ENCODE measurements around the gene SLC22A1. TPM values are rescaled to one million over a fixed set of nuclear protein-coding genes. Genes with fewer than 3 reads are reported as not detected.
"Not testable (repeated sequence)": the region's sequence is repeated elsewhere in the genome, so short reads cannot be mapped to it uniquely, and the experiment has no call there.

Gene SLC22A1
- polyA plus RNA-seq, 2 donors = 0.13 to 0.43 TPM

- Histone ChIP-seq H3K27ac (ENCODE audit: low read depth in 2 of 2, low read length in 1 of 2) (no peak overlapping the region), H3K4me1 (ENCODE audit: control insufficient read depth in 2 of 2, insufficient read depth in 2 of 2, low read length in 1 of 2) (no peaks in the 10 kb centered on the region), H3K9me3 (ENCODE audit: control insufficient read depth in 2 of 2, insufficient read depth in 1 of 2, low read depth in 1 of 2, low read length in 1 of 2) (no peaks in the 10 kb centered on the region), H3K36me3 (ENCODE audit: control insufficient read depth in 2 of 2, insufficient read depth in 2 of 2, low read length in 1 of 2) (peaks cover 38 to 52% of the 10 kb centered on the region in 2 donors), H3K4me3 (ENCODE audit: low read depth in 1 of 2, low read length in 2 of 2) (no peak overlapping the region), H3K27me3 (ENCODE audit: control insufficient read depth in 1 of 2, insufficient read depth in 2 of 2, low read length in 2 of 2) (no peaks in the 10 kb centered on the region)
- WGBS, 2 donors = 95% methylated on average over 18 of the region's 18 CpGs
Observed at GRCh38 chr6:160084198-160084776, 37.3 kb upstream of the SLC22A1 start.

GRCh38 chr6:160085226-160085625, 36.4 kb upstream of the SLC22A1 start:
- Histone ChIP-seq H3K4me3 (ENCODE audit: low read depth in 1 of 2, low read length in 2 of 2) (no peak overlapping the region), H3K27ac (ENCODE audit: low read depth in 2 of 2, low read length in 1 of 2) (no peak overlapping the region), H3K9me3 (ENCODE audit: control insufficient read depth in 2 of 2, insufficient read depth in 1 of 2, low read depth in 1 of 2, low read length in 1 of 2) (no peaks in the 10 kb centered on the region), H3K4me1 (ENCODE audit: control insufficient read depth in 2 of 2, insufficient read depth in 2 of 2, low read length in 1 of 2) (no peaks in the 10 kb centered on the region), H3K36me3 (ENCODE audit: control insufficient read depth in 2 of 2, insufficient read depth in 2 of 2, low read length in 1 of 2) (peaks cover 42 to 49% of the 10 kb centered on the region in 2 donors), H3K27me3 (ENCODE audit: control insufficient read depth in 1 of 2, insufficient read depth in 2 of 2, low read length in 2 of 2) (no peaks in the 10 kb centered on the region)
- WGBS, 2 donors = 75 to 79% methylated on average over 5 of the region's 5 CpGs

GRCh38 chr6:160085713-160086505, 35.7 kb upstream of the SLC22A1 start:
- WGBS, 2 donors = 91% methylated on average over 15 of the region's 15 CpGs
- no peaks in the 10 kb centered on the region for H3K27me3 ChIP-seq (ENCODE audit: control insufficient read depth in 1 of 2, insufficient read depth in 2 of 2, low read length in 2 of 2)
- H3K4me1 ChIP-seq (ENCODE audit: control insufficient read depth in 2 of 2, insufficient read depth in 2 of 2, low read length in 1 of 2) = no peaks in the 10 kb centered on the region
- H3K4me3 ChIP-seq (ENCODE audit: low read depth in 1 of 2, low read length in 2 of 2) = no peak overlapping the region
- peaks cover 41 to 48% of the 10 kb centered on the region in 2 donors for H3K36me3 ChIP-seq (ENCODE audit: control insufficient read depth in 2 of 2, insufficient read depth in 2 of 2, low read length in 1 of 2)
- no peak overlapping the region for H3K27ac ChIP-seq (ENCODE audit: low read depth in 2 of 2, low read length in 1 of 2)
- H3K9me3 ChIP-seq (ENCODE audit: control insufficient read depth in 2 of 2, insufficient read depth in 1 of 2, low read depth in 1 of 2, low read length in 1 of 2) = no peaks in the 10 kb centered on the region

GRCh38 chr6:160086754-160087153, 34.9 kb upstream of the SLC22A1 start:
- Histone ChIP-seq H3K4me3 (ENCODE audit: low read depth in 1 of 2, low read length in 2 of 2) (no peak overlapping the region), H3K4me1 (ENCODE audit: control insufficient read depth in 2 of 2, insufficient read depth in 2 of 2, low read length in 1 of 2) (no peaks in the 10 kb centered on the region), H3K27ac (ENCODE audit: low read depth in 2 of 2, low read length in 1 of 2) (no peak overlapping the region), H3K27me3 (ENCODE audit: control insufficient read depth in 1 of 2, insufficient read depth in 2 of 2, low read length in 2 of 2) (no peaks in the 10 kb centered on the region), H3K36me3 (ENCODE audit: control insufficient read depth in 2 of 2, insufficient read depth in 2 of 2, low read length in 1 of 2) (peaks cover 47 to 51% of the 10 kb centered on the region in 2 donors), H3K9me3 (ENCODE audit: control insufficient read depth in 2 of 2, insufficient read depth in 1 of 2, low read depth in 1 of 2, low read length in 1 of 2) (no peaks in the 10 kb centered on the region)
- WGBS, 2 donors = 92% methylated on average over 8 of the region's 8 CpGs

- H3K4me3 ChIP-seq (ENCODE audit: low read depth in 1 of 2, low read length in 2 of 2) = no peak overlapping the region
- H3K27ac ChIP-seq (ENCODE audit: low read depth in 2 of 2, low read length in 1 of 2) = no peak overlapping the region
- no peaks in the 10 kb centered on the region for H3K4me1 ChIP-seq (ENCODE audit: control insufficient read depth in 2 of 2, insufficient read depth in 2 of 2, low read length in 1 of 2)
- no peaks in the 10 kb centered on the region for H3K9me3 ChIP-seq (ENCODE audit: control insufficient read depth in 2 of 2, insufficient read depth in 1 of 2, low read depth in 1 of 2, low read length in 1 of 2)
- WGBS, 2 donors = 56 to 57% methylated on average over 13 of the region's 13 CpGs
- H3K36me3 ChIP-seq (ENCODE audit: control insufficient read depth in 2 of 2, insufficient read depth in 2 of 2, low read length in 1 of 2) = peaks cover 57 to 58% of the 10 kb centered on the region in 2 donors
- no peaks in the 10 kb centered on the region for H3K27me3 ChIP-seq (ENCODE audit: control insufficient read depth in 1 of 2, insufficient read depth in 2 of 2, low read length in 2 of 2)
Observed at GRCh38 chr6:160088069-160088783, 33.4 kb upstream of the SLC22A1 start.

GRCh38 chr6:160088784-160089533, 32.7 kb upstream of the SLC22A1 start:
- no peak overlapping the region for H3K4me3 ChIP-seq (ENCODE audit: low read depth in 1 of 2, low read length in 2 of 2)
- H3K27ac ChIP-seq (ENCODE audit: low read depth in 2 of 2, low read length in 1 of 2) = no peak overlapping the region
- H3K36me3 ChIP-seq (ENCODE audit: control insufficient read depth in 2 of 2, insufficient read depth in 2 of 2, low read length in 1 of 2) = peaks cover 56% of the 10 kb centered on the region in 2 donors
- no peaks in the 10 kb centered on the region for H3K27me3 ChIP-seq (ENCODE audit: control insufficient read depth in 1 of 2, insufficient read depth in 2 of 2, low read length in 2 of 2)
- H3K4me1 ChIP-seq (ENCODE audit: control insufficient read depth in 2 of 2, insufficient read depth in 2 of 2, low read length in 1 of 2) = no peaks in the 10 kb centered on the region
- H3K9me3 ChIP-seq (ENCODE audit: control insufficient read depth in 2 of 2, insufficient read depth in 1 of 2, low read depth in 1 of 2, low read length in 1 of 2) = no peaks in the 10 kb centered on the region
- WGBS, 2 donors = 81 to 85% methylated on average over 21 of the region's 21 CpGs

GRCh38 chr6:160089534-160089897, 32.1 kb upstream of the SLC22A1 start:
- Histone ChIP-seq H3K4me1 (ENCODE audit: control insufficient read depth in 2 of 2, insufficient read depth in 2 of 2, low read length in 1 of 2) (no peaks in the 10 kb centered on the region), H3K4me3 (ENCODE audit: low read depth in 1 of 2, low read length in 2 of 2) (no peak overlapping the region), H3K27ac (ENCODE audit: low read depth in 2 of 2, low read length in 1 of 2) (no peak overlapping the region), H3K9me3 (ENCODE audit: control insufficient read depth in 2 of 2, insufficient read depth in 1 of 2, low read depth in 1 of 2, low read length in 1 of 2) (no peaks in the 10 kb centered on the region), H3K36me3 (ENCODE audit: control insufficient read depth in 2 of 2, insufficient read depth in 2 of 2, low read length in 1 of 2) (peaks cover 54 to 55% of the 10 kb centered on the region in 2 donors), H3K27me3 (ENCODE audit: control insufficient read depth in 1 of 2, insufficient read depth in 2 of 2, low read length in 2 of 2) (no peaks in the 10 kb centered on the region)
- WGBS, 2 donors = 93 to 96% methylated on average over 7 of the region's 7 CpGs

GRCh38 chr6:160090442-160091239, 31.0 kb upstream of the SLC22A1 start:
- not testable (repeated sequence) for H3K9me3 ChIP-seq (ENCODE audit: control insufficient read depth in 2 of 2, insufficient read depth in 1 of 2, low read depth in 1 of 2, low read length in 1 of 2); H3K27ac ChIP-seq (ENCODE audit: low read depth in 2 of 2, low read length in 1 of 2); H3K27me3 ChIP-seq (ENCODE audit: control insufficient read depth in 1 of 2, insufficient read depth in 2 of 2, low read length in 2 of 2); H3K4me1 ChIP-seq (ENCODE audit: control insufficient read depth in 2 of 2, insufficient read depth in 2 of 2, low read length in 1 of 2); H3K4me3 ChIP-seq (ENCODE audit: low read depth in 1 of 2, low read length in 2 of 2)
- WGBS, 2 donors = 86 to 95% methylated on average over 31 to 32 of the region's 32 CpGs
- H3K36me3 ChIP-seq (ENCODE audit: control insufficient read depth in 2 of 2, insufficient read depth in 2 of 2, low read length in 1 of 2) = peaks cover 44 to 54% of the 10 kb centered on the region in 2 donors

GRCh38 chr6:160092176-160092575, 29.4 kb upstream of the SLC22A1 start:
- not testable (repeated sequence) for H3K4me1 ChIP-seq (ENCODE audit: control insufficient read depth in 2 of 2, insufficient read depth in 2 of 2, low read length in 1 of 2); H3K4me3 ChIP-seq (ENCODE audit: low read depth in 1 of 2, low read length in 2 of 2); H3K9me3 ChIP-seq (ENCODE audit: control insufficient read depth in 2 of 2, insufficient read depth in 1 of 2, low read depth in 1 of 2, low read length in 1 of 2); H3K27ac ChIP-seq (ENCODE audit: low read depth in 2 of 2, low read length in 1 of 2); H3K27me3 ChIP-seq (ENCODE audit: control insufficient read depth in 1 of 2, insufficient read depth in 2 of 2, low read length in 2 of 2)
- 92 to 94% methylated on average over 5 to 6 of the region's 6 CpGs for WGBS, 2 donors
- H3K36me3 ChIP-seq (ENCODE audit: control insufficient read depth in 2 of 2, insufficient read depth in 2 of 2, low read length in 1 of 2) = peaks cover 36 to 52% of the 10 kb centered on the region in 2 donors
